Neural cell (in vitro differentiated cells): Measurements from ENCODE around the gene FXN.

Experiments
- EP300 ChIP-seq: fragments of 450-650 bp; conservative IDR thresholded peaks from 2 replicates; pipeline ENCODE4 v1.6.1; 2014; ENCODE audit warnings: antibody characterized with exemption, mild to moderate bottlenecking, moderate library complexity; ENCODE audit not compliant: poor library complexity, severe bottlenecking
- EZH2 ChIP-seq: fragments of 200-600, 300-800 bp; shearing (Covaris generic), sonication (generic); IDR thresholded peaks from 2 replicates; pipeline ENCODE4 v1.6.1; 2014; ENCODE audit warnings: antibody characterized with exemption, low read length, borderline replicate concordance, mild to moderate bottlenecking; ENCODE audit not compliant: insufficient read depth, poor library complexity, severe bottlenecking
- MXI1 ChIP-seq: fragments of 450-650 bp; conservative IDR thresholded peaks from 2 replicates; pipeline ENCODE4 v1.6.1; 2014; ENCODE audit warnings: antibody characterized with exemption, mild to moderate bottlenecking; ENCODE audit not compliant: poor library complexity, severe bottlenecking
- POLR2AphosphoS5 ChIP-seq: IDR thresholded peaks from 2 replicates; pipeline ENCODE4 v1.6.1; 2012
- SMC3 ChIP-seq: fragments of 450-650 bp; conservative IDR thresholded peaks from 2 replicates; pipeline ENCODE4 v1.6.1; 2014; ENCODE audit warnings: antibody characterized with exemption, mild to moderate bottlenecking, moderate library complexity; ENCODE audit not compliant: poor library complexity
- TAF1 ChIP-seq: IDR thresholded peaks from 2 replicates; pipeline ENCODE4 v1.6.1; 2012; ENCODE audit warnings: low read depth
- TF ChIP-seq, protein P1 (sequence below): fragments of 450-650 bp; IDR thresholded peaks from 2 replicates; pipeline ENCODE4 v1.5.1; 2014; ENCODE audit warnings: antibody characterized with exemption, mild to moderate bottlenecking, moderate library complexity; ENCODE audit not compliant: poor library complexity, severe bottlenecking

DNA sequence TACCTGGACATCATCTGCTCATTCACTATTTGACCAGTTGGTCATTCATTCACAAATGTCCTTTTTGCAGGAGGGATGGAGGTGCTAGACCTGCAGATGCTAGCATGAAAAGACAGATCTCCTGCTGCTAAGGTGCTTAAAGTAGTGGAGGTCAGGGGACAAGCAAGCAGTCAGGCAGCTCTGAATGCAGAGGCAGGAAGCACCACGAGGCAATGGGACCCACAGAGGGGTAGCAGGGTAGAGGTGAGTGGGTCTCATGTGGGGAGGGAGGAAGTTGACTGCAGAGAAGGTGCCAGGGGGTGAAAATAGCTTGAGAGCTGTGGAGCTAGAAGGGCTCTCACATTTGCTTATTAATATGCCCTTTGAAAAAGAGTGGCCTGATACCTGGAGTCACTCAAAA lies 25.2 kb downstream of the FXN start:
- TF ChIP-seq POLR2AphosphoS5 (no peak), EZH2 (no peak), MXI1 (no peak), TAF1 (no peak), EP300 (no peak), SMC3 (no peak)
- TF ChIP-seq, protein P1, sequence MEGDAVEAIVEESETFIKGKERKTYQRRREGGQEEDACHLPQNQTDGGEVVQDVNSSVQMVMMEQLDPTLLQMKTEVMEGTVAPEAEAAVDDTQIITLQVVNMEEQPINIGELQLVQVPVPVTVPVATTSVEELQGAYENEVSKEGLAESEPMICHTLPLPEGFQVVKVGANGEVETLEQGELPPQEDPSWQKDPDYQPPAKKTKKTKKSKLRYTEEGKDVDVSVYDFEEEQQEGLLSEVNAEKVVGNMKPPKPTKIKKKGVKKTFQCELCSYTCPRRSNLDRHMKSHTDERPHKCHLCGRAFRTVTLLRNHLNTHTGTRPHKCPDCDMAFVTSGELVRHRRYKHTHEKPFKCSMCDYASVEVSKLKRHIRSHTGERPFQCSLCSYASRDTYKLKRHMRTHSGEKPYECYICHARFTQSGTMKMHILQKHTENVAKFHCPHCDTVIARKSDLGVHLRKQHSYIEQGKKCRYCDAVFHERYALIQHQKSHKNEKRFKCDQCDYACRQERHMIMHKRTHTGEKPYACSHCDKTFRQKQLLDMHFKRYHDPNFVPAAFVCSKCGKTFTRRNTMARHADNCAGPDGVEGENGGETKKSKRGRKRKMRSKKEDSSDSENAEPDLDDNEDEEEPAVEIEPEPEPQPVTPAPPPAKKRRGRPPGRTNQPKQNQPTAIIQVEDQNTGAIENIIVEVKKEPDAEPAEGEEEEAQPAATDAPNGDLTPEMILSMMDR = no peak
